Measurements from ENCODE around the gene SOD2. TPM values are rescaled to one million over a fixed set of nuclear protein-coding genes. Genes with fewer than 3 reads are reported as not detected.

The SOD2 gene
- total and polyA plus RNA-seq, 9 of the 15 experiments (the other 6 are each of a cell fraction or from before 2014, with no cell fraction given): 39.8 to 140 (median 95.8) TPM

- TF ChIP-seq MYBL2 (IDR thresholded peaks at IDR 0.05; ENCODE audit: low read depth) (no peak), MYBL2 (CRISPR knock-in tag; IDR thresholded peaks at IDR 0.05; ENCODE audit: borderline replicate concordance) (no peak), SUPT5H (IDR thresholded peaks at IDR 0.05) (no peak), MCM5 (IDR thresholded peaks at IDR 0.05; ENCODE audit: low read depth) (no peak), ZC3H11A (IDR thresholded peaks at IDR 0.05; ENCODE audit: low read depth, low read length) (no peak), RFX1 (IDR thresholded peaks at IDR 0.05) (no peak), ZNF696 (CRISPR knock-in tag; conservative IDR thresholded peaks at IDR 0.05) (no peak), NBN (IDR thresholded peaks at IDR 0.05; ENCODE audit: low read depth) (0 out of 2 replicates have a peak, but pooled peaks have one; percentile 8), ZNF75A (CRISPR knock-in tag; IDR thresholded peaks at IDR 0.05) (0 out of 2 replicates have a peak, but pooled peaks have one; percentile 29), EHMT2 (IDR thresholded peaks at IDR 0.05) (no peak), RB1 (IDR thresholded peaks at IDR 0.05; ENCODE audit: low read depth) (no peak), MAFF (IDR thresholded peaks at IDR 0.05; ENCODE audit: low read length) (peak; percentile 9; the same call in 1 of the 2 replicates), NFE2 (IDR thresholded peaks at IDR 0.05; ENCODE audit: low read depth) (peak; percentile 48; the same call in 1 of the 2 replicates), KHSRP (IDR thresholded peaks at IDR 0.05) (no peak), MEIS2 (IDR thresholded peaks at IDR 0.05; ENCODE audit: partially characterized antibody) (peak; percentile 33), RBBP5 (IDR thresholded peaks at IDR 0.05; ENCODE audit: borderline replicate concordance, insufficient read depth, low read length, poor library complexity, severe bottlenecking) (no peak), C11orf30 (IDR thresholded peaks at IDR 0.05; ENCODE audit: low read depth) (peak; percentile 33), ETS1 (conservative IDR thresholded peaks at IDR 0.05; ENCODE audit: control insufficient read depth, low read depth, low read length) (no peak), GATAD2B (IDR thresholded peaks at IDR 0.05; ENCODE audit: borderline replicate concordance) (no peak)
- TF ChIP-seq, protein P1, sequence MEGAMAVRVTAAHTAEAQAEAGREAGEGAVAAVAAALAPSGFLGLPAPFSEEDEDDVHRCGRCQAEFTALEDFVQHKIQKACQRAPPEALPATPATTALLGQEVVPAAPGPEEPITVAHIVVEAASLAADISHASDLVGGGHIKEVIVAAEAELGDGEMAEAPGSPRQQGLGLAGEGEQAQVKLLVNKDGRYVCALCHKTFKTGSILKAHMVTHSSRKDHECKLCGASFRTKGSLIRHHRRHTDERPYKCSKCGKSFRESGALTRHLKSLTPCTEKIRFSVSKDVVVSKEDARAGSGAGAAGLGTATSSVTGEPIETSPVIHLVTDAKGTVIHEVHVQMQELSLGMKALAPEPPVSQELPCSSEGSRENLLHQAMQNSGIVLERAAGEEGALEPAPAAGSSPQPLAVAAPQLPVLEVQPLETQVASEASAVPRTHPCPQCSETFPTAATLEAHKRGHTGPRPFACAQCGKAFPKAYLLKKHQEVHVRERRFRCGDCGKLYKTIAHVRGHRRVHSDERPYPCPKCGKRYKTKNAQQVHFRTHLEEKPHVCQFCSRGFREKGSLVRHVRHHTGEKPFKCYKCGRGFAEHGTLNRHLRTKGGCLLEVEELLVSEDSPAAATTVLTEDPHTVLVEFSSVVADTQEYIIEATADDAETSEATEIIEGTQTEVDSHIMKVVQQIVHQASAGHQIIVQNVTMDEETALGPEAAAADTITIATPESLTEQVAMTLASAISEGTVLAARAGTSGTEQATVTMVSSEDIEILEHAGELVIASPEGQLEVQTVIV (CRISPR knock-in tag; IDR thresholded peaks at IDR 0.05; ENCODE audit: borderline replicate concordance): no peak
- TF ChIP-seq, protein P2, sequence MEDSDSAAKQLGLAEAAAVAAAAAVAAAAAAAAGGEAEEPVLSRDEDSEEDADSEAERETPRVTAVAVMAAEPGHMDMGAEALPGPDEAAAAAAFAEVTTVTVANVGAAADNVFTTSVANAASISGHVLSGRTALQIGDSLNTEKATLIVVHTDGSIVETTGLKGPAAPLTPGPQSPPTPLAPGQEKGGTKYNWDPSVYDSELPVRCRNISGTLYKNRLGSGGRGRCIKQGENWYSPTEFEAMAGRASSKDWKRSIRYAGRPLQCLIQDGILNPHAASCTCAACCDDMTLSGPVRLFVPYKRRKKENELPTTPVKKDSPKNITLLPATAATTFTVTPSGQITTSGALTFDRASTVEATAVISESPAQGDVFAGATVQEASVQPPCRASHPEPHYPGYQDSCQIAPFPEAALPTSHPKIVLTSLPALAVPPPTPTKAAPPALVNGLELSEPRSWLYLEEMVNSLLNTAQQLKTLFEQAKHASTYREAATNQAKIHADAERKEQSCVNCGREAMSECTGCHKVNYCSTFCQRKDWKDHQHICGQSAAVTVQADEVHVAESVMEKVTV (CRISPR knock-in tag; IDR thresholded peaks at IDR 0.05): peak; percentile 75
- TF ChIP-seq, protein P3, sequence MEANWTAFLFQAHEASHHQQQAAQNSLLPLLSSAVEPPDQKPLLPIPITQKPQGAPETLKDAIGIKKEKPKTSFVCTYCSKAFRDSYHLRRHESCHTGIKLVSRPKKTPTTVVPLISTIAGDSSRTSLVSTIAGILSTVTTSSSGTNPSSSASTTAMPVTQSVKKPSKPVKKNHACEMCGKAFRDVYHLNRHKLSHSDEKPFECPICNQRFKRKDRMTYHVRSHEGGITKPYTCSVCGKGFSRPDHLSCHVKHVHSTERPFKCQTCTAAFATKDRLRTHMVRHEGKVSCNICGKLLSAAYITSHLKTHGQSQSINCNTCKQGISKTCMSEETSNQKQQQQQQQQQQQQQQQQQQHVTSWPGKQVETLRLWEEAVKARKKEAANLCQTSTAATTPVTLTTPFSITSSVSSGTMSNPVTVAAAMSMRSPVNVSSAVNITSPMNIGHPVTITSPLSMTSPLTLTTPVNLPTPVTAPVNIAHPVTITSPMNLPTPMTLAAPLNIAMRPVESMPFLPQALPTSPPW (CRISPR knock-in tag; IDR thresholded peaks at IDR 0.05): 0 out of 2 replicates have a peak, but pooled peaks have one; percentile 12
These were observed 1.7 kb downstream of the SOD2 start (continued) for GRCh38 chr6:159691133-159691962.
